GM12872 (cell line): ENCODE data around the gene RPIA.

Experiments used
- TF ChIP-seq, protein P1 (sequence below): IDR thresholded peaks from 3 replicates; pipeline ENCODE4 v1.5.1; 2011; ENCODE audit warnings: low read depth, mild to moderate bottlenecking, low read length, moderate library complexity; ENCODE audit not compliant: insufficient read depth

The RPIA gene

DNA sequence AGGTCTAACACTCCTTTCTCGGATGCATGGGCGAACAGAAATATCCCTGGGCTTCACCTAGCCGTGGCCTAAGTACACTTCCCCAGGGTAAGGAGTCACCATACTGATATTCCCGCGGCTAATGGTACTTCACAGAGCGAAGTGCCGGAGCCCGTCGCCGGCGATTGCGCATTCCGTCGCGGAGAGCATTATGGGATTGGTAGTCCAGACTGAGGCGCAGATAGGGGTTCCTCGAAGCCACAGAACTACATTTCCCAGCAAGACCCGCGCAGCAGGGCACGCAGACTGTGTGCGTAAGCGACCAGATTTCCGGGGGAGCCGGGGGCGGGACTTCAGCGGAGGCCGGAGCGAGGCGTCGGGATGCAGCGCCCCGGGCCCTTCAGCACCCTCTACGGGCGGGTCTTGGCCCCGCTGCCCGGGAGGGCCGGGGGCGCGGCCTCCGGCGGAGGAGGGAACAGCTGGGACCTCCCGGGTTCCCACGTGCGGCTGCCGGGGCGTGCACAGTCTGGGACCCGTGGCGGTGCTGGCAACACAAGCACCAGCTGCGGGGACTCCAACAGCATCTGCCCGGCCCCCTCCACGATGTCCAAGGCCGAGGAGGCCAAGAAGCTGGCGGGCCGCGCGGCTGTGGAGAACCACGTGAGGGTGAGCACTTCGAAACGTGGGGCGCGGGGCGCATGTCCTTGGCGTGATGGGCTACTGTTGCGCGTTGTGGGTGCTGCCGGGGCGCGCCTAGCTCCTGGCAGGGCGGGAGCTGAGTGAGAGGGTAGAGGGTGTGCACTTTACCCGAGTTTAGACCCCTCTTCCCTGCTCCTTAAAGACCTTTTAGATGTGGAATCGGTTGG, at the start of gene RPIA:
RPIA (plus strand) TSS at position 335 of the 845 bp plus-strand sequence; CDS start at position 361, 26 bp downstream.
- TF ChIP-seq, protein P1, sequence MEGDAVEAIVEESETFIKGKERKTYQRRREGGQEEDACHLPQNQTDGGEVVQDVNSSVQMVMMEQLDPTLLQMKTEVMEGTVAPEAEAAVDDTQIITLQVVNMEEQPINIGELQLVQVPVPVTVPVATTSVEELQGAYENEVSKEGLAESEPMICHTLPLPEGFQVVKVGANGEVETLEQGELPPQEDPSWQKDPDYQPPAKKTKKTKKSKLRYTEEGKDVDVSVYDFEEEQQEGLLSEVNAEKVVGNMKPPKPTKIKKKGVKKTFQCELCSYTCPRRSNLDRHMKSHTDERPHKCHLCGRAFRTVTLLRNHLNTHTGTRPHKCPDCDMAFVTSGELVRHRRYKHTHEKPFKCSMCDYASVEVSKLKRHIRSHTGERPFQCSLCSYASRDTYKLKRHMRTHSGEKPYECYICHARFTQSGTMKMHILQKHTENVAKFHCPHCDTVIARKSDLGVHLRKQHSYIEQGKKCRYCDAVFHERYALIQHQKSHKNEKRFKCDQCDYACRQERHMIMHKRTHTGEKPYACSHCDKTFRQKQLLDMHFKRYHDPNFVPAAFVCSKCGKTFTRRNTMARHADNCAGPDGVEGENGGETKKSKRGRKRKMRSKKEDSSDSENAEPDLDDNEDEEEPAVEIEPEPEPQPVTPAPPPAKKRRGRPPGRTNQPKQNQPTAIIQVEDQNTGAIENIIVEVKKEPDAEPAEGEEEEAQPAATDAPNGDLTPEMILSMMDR: peak; percentile 72

GRCh38 chr2:88642278-88642677, 49.2 kb upstream of the RPIA start:
- TF ChIP-seq, protein P1: no peak

DNA sequence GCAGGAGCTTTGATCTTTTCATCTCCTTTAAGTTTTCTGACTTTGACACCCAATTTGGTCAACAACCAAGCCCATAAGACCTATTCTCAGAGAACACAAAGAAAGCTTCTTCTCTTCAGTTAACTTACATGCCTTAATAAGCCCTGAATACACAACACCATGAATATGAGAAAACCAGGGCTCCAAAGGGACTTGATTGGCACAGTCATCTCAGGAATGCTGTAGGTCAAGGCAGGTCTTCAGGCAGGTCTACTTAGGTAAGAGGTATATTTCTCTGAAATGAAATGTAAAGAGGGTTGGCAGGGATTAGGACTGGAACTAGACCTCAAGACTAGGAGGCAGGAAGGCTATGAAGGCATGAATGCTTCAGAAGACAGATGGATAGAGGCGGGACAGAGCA, 39.8 kb upstream of the RPIA start:
- TF ChIP-seq, protein P1: no peak

DNA sequence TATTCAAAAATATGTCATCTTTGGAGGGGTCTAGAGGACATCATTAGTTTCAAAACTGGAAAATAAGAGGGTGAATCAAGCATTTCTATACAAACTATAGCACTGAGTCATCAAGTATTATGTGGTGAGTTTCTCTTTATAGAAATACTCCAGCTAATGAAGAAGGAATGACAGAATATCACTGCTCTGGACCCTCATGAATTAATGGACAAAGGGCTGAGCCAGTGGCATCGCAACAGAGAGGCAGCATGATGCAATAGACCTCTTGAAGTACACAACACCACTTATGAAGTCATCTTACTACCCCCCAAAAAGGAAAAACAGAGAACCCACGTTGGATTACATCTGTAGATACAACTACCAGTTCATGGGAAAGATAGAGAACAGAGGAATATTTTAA, 36.8 kb upstream of the RPIA start:
- TF ChIP-seq, protein P1: no peak

- TF ChIP-seq, protein P1: no peak
Observed at GRCh38 chr2:88656690-88657089, 34.8 kb upstream of the RPIA start.

DNA sequence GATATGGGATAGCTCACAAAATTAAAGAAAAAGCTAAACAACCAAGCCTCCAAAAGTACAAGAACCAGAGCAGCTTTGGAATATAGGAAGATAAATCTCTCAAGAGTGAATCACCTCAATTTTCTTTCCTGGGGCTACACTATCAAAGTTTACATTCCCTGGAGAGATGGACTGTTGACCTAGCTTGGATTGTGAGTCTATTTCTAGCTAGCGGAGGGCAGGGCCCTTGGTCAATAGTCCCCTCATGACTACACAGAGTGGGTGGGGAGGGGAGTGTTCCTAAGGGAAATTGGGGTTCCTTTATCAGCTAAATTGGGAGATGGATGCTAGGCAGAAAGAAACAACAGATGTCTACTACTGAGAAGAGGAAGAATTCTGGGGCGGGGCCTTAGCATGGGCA, 34.3 kb upstream of the RPIA start:
- TF ChIP-seq, protein P1: no peak

GRCh38 chr2:88658326-88658725, 33.1 kb upstream of the RPIA start:
- TF ChIP-seq, protein P1: no peak
